GM18870 (cell line): ENCODE results near the gene WBP11.

ENCODE experiments used
- ATAC-seq: cut with Tn5 transposase; IDR thresholded peaks from one replicate; pipeline ENCODE4 v1.9.1; 2021; ENCODE audit warnings: moderate library complexity; ENCODE audit not compliant: unreplicated experiment

Gene WBP11

DNA sequence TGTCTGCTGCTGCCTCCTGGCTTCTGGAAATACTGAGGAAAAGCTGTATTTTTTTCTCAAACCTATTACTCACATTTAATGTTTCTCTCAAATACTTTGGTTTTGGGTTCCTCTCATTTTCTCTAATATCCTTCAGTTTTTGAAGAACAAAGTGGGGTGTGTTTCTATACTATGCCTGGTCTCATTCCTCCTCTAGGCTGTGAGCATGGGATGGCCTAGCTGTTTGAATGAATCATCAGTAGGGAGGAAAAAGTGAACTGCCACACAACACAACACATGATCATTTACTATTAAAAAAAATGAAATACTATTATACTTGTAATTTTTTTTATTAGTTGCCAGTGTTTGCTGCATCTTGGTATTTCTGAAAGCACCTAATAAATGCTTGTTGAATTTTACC is 22.0 kb upstream of the WBP11 start:
- ATAC-seq = no peak

DNA sequence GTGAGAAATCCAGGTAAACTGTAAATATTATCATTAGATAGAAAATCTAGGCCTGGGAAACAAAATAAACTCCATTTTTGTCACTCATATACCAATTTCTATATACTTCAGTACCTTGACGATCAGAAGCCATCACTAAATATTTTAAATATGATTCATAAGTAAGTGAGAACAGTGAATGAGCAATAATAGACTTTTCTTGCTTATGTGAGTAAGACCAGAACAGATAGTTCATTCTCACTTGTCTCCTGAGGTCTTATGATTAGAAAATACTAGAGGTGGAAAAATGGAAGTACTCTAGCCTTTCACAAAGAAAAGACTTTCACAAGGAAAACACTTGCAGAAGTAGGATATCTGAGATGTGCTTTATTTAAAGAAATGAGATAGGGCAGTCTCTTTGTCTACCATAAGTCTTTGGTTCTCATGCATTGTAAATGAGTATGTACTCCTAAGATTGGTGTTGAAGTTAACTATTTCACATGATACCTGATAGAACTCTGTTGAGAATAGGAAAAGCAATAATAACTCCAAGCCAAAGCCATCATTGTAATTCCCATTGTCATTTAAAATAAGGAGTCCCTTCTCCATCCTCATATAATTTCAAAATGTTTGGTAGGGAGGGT is 20.8 kb upstream of the WBP11 start:
- no peak for ATAC-seq

DNA sequence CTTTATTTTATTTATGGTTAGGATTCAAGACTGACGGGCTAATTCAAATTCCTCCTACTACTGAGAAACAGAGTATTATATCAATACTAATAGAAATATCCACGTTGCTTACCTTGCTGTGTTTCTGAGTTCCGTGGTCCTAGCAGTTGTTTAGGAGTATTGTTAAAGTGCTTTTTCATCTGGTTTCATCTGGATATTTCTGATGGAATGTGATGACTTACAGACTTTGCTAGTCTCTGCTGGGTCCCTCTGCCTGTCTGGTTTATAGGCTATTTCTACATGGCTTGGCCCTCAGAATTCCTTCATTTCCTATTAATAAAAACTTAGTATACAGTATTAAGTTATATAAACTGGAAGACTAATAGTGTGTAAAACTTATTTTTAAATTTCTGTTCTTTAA is 10.7 kb upstream of the WBP11 start, which contains the start of gene SMCO3:
TSS of gene SMCO3 (minus strand) at position 169 of the 400 bp plus-strand sequence. CDS start 7,502 bp downstream, outside the sequence.
- no peak for ATAC-seq

DNA sequence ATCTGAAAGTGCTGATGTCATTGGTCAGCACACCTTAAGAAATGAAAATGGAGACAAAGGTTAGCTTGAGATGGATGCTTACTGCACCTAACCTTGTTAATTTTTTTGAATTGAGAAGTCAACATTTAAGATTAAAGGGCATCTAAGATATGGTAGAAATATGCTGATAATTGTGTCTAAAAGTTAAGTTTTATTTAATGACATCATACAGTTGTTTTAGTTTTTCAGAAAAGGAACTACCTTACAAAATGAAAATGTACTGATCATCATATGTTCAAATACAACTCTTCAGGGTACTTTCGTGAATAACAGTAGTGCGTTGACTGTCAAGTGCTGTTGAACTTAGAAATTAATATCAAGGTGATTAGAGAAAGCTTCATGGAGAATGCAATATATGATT is 8.2 kb upstream of the WBP11 start:
- ATAC-seq = no peak

DNA sequence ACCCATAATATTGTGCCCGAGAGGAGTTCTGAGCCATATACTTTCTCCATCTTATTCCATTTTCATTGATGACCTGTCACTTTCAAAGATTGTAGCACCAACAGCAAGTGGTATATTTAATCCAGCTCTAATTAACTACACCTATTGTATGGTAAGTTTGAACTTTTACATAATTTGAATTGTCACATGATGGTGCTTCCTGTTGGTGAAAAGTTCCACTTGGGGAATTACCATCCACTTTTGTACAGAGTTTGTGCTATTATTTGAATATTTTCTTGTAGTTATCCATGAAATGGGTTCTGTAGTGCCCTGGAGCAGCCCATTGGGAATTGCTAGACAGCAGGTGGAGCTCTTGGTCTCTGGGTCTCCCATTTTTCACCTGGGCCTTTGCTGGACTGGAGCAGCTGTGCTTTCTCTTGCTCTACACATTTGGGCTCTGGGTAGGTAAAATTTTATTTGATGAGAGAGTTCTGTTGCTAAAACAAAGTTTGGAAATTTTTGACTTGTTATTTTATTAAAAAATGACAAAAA is 7.7 kb upstream of the WBP11 start:
- no peak for ATAC-seq

DNA sequence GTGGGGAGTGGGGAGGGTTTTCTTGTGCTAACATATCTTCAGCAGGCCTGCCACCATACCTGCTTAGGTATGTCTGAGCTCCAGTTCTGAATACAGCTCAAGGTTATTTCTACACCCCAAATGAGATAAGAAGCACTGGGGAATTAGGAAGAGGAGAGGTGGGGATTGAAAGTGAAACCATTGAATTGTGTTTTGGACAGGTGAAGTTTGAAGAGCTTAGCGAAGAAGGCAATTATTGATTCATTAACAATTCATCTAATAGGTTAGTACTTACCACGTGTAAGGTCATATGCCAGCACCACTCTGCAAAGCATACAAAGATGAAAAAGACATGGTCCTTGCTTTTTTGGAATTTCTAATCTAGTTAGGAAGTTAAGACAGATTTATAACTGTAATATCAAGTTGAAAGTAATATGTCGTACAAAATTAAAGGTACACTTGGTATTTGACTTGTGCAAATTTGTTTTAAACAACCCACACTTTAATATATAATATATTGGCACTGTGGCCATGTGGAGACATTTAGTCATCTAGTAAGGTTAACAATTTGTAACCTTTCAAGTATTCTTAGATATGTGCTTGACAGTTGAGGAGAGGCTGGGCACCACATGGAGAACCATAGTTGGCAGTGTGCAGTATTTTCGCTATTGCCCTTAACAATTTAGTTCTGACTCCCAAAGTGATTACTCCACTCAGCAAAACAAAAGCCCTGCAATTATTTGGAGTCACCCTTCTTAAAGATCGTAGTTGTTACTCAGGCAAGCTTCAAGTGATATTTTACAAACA is 7.1 kb upstream of the WBP11 start:
- ATAC-seq = no peak

DNA sequence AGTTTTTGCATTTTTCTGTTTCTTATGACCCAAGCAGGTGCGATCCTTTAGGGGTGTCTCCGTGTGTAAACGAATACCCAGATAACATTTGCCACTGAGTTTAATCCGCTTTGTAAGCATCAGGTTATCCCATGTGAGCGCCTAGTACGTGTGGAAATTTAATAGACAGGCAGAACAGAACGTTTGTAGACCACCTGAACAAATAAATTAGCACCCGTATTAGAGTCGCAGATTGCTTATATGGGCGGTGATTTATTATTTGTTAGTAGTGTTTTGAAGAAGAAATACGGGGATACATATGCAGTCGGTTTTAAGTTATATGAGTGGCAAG is 517 bp upstream of the WBP11 start:
- ATAC-seq = peak; percentile 24

DNA sequence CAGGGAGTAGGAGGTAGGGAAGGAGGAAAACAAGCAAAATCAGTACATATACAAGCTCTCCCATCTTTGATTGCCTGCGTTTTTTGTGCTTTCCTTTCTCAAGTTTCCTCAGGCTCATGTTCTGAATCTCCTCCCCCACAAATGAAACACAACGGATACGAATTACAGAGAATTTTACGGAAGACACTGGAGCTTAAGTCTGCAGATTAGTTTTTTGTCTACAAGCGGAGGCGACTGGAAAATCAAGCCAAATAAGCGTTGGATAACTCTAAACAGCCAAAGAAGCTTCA is 612 bp downstream of the WBP11 start:
- ATAC-seq = no peak

DNA sequence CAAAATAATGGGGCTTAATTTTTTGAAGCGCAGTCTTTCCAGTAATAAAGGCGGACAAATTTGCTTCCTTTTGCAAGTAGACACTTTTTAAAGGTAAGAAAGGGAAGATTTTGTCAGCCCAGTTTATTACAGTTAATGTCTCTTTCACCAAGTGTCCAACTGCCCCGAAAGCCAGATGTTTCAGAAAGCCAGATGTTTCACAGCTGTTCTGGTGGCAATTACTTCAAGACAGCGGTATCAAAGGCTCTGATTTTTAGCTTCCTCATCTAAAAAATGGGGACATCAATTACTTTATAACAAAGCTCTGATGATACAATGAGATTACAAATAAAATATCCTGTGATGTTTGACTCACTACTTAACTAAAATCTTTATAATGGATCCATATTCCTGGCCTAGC is 1.0 kb downstream of the WBP11 start:
- ATAC-seq = no peak

DNA sequence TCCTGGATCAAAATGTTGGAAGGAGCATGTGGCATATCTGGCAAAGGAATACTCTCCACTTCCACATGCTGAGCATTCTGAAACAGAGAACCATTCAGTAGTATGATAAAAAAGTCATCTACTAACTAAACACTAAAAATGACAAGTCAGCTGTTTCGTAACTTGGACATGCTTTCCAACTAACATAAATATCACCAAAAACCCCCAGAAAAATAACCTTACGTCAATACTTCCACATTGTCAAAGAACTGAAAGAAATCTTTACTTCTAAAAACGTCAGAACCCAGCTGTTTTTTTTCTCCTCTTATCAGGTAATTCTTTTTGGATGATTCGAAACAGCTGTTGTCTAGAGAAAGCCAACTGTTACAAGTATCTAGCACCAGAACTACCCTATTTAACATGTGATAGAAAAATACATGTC is 8.2 kb downstream of the WBP11 start:
- no peak for ATAC-seq

DNA sequence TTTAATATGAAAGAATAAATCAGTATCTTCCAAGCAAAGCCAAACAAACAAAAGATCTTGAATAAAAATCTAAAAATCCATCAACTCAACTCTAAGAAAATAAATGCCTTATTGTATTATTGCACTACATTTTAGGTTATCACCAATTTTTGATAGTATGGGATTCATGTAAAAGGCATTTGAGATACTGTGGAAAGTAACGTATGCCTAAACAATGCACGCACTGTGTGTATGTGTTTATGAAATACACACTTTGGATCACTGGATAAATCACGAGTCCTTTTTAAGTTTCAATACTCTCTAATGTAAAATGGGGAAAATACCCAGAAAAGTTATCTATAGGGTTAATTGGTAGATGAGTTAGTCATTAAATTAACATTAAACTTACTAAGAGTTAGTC is 17.7 kb downstream of the WBP11 start:
- ATAC-seq = no peak

DNA sequence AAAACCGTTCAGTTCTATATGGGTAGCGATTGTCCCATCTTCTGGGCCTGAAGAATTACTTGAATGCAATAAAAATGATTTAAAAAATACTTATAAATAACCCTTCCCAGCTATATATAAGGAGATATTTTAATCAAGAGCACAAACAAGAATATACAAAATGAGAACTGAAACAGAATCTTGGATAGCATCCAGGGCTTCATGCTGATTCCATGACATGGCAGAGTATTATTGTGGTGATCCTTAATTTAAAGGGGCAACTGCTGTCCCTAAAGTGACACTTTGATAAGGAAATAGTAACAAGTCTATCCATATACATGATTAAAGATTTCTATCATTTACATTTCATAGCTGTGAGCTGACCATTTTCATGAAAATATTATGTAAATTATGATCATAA is 18.8 kb downstream of the WBP11 start:
- ATAC-seq = no peak

DNA sequence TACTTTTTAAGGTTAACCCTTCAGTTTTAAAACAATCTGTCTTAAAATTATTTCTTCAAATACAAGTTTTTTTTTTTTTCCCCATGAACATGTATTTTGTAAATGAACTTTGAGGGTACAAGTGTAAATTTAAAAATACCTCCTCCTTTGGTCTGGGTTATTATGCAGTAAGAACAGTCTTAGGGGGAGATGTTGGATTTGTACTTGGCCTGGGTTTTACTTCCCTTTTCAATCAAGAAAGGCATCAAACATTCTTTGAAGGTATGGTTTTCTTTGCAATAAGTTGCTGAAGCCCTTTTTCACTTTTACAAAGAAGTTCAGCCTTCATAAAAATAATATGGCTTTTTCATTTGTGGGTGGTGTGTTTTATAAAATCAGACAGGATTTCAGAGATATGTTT is 20.5 kb downstream of the WBP11 start:
- ATAC-seq = no peak

DNA sequence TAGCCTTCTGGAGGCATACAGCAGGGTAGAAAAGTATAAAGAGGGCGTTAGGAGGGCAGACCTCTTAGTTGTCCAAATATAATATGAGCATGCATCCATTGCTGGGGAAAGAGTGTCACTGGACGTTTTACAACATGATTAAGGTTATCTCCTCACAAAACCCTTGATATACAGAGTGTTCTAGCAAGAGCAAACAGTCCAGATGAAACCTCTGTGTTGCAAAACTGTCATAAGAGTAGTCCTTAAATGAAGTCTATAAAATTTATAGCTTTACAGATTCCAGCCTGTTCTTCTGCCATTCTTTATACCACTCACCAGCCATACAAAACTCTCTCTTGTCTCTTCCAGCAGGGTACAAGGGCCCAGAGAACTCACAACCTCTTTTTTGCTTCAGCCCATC is 21.7 kb downstream of the WBP11 start:
- ATAC-seq = no peak

DNA sequence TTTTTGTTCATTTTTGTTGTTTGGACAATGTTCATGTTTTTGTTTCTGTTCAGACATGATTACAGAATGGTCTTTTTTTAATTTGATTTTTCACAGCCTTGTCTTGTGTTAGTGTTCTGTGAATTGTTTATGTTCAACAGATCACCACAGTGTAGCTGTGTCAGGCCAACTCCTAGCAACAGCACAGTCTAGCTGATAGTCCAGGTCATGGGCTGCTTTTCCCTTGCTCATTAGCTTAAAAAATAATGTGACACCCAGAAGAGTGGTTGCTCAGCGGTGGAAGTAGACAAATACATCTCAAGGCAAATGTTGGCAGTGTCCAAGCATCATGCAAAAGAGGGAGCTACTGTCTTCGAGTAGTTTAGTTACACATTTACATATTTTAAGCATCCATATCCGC is 22.4 kb downstream of the WBP11 start:
- ATAC-seq = no peak

DNA sequence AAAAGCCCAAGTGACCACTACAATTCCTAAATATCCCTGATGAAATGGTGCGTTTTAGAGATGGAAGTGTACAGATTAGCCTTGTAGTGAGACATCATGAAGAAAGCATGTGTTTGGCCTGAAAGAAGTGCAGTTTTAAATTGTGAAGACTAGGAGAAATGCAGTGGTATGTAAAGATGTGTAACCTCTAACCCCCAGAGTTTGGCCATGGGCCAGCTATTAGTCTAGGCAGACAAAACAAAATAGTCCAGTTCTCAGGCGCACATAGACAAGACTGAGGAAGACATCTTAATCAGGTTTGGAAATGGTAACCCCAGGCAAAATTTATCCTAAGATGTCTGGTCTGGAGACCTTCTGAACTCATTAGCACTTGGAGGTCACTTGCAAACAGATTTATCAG is 23.4 kb downstream of the WBP11 start:
- ATAC-seq = no peak

DNA sequence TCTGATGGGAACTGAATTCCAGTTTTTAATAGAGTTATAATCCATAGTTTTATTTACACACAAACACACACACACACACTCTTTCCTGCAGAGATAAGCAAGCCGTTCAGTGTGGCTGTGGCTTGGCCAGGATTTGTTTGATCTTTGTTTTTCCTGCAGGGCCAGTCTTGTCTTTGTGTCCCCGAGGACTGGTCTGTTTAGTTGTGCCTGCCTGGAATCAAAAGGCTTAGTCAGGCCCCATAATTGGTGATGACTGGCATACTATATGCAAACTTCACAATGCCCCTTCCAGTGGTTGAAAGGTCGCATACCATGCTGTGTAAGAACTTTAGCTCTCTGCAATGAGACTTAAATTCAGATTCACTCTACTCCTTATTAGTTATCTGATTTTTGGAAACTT is 26.0 kb downstream of the WBP11 start:
- no peak for ATAC-seq

DNA sequence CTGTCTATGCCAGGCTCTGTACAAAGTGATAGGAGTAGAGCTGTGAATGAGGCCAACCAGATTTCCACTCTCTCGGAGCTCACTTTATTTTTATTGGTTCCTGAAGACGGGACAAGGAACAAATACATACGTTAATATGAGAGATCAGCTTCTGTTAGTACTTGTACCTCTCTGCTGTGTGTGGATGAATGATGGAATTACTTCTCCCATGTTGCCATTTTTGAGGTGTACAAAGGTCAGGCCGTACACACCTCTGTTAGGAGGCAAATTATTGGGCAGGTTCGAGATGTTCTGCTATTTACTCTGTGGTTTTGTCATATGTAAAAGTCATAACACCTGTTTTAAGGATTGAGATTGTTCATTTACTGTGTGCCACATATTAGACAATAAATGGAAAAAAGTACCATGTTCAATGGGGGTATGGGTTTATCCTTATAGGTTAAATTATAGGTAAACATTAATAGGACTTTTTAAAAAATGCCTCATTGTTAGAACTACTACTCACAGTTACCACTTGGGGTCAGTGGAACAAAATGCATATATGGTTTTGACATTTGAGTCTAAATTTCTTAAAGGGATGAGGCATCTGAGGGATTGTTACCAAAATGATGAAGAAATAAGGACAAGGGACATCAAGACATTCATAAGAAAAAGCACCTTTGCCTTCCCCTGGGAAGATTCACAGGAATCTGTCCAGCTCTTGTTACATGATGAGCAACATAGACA is 26.9 kb downstream of the WBP11 start:
- ATAC-seq = no peak

DNA sequence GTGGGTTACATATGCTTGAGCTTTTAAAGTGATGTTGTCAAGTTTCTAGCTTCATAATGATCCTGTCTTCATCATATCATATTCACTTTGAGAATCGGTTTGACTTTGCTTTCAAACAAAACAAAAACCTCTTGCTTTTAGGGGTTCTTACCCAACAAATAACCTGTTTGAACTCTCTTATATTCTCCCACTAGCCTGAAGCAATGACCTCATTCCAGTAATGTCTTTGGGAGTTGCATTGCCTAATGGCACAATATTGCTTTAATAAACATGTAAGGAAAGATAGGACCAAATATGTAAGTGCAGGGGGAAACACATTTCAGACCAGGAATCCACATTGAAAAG is 27.7 kb downstream of the WBP11 start:
- ATAC-seq = no peak

DNA sequence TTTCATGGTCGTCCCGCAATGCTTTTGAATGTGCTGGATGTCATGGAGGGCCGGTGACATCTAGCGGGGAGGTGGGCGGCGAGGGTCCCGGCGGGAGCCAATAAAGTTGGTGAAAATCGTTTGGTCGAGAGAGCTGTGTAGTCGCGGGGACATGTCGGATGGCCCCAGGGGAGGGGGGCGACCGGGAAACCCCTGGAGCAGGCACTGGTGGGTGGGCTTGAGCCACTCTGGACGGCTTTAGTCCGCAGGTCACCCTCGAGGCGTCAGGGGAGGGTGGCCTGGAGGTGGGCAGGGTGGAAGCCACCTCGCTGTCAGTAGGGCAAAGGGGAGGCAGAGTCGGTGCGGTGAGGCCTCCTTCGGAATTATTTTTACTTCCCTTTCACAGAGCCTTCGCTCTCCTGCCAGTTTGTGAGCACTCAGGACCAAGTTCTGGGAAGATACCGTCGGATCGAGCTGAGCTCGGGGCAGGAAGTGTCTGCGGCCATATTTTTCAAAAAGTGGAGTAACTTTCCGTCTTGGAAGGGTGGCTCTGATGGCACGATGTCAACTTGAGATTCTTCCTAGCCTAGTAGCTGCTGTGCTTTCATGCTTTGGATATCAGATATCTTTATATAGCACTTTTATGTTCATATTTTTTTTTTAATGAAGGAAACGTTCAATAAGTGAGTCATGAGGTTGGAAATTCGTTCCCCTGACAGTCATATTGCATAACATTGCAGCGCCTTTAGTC is 28.2 kb downstream of the WBP11 start:
- no peak for ATAC-seq

DNA sequence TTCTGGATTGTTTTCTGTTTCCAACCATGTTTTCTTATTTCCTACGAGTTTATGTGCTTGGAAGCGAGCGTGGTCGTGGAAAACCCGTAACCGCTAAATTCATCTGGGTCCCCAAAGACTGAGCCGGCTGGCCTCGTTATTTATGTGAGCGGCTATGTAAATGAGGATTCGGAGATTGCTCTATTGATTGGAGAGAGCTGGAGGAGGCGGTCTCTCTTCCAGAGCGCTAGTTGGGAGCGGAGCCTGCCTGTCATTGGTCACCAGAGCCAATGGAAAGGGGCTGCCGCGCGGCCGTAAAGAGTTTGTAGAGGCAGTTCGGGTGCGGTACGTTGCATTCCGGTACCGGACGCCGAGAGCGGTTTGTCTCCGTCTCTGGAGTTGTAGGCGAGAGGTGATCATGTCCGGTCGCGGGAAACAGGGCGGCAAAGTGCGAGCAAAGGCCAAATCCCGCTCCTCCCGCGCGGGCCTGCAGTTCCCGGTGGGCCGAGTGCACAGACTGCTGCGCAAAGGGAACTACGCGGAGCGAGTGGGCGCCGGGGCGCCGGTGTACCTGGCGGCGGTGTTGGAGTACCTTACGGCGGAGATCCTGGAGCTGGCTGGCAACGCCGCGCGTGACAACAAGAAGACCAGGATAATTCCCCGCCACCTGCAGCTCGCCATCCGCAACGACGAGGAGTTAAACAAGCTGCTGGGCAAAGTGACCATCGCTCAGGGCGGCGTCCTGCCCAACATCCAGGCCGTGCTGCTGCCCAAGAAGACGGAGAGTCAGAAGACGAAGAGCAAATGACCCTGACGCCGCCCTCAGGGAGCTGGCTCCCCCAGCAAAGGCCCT is 29.0 kb downstream of the WBP11 start:
- peak; percentile 64 for ATAC-seq
